ENCODE results near the gene ACOX3.

ACOX3 gene

GRCh38 chr4:8439914-8440491, 520 bp downstream of the ACOX3 start:
- Histone ChIP-seq H3K27me3 (ENCODE audit: insufficient read depth, low read depth) (no peaks in the 10 kb centered on the region), H3K4me2 (peak overlapping the region; percentile 42), H3K79me2 (ENCODE audit: insufficient read depth, low read depth) (peaks cover 37% of the 10 kb centered on the region; the same call in 1 of the 2 replicates), H2AFZ (ENCODE audit: low read depth) (peak overlapping the region; percentile 73), H3K27ac (peak overlapping the region; percentile 82), H4K20me1 (ENCODE audit: insufficient read depth) (no peaks in the 10 kb centered on the region), H3K4me1 (ENCODE audit: low read depth, poor library complexity, severe bottlenecking) (peaks cover 18% of the 10 kb centered on the region), H3K9ac (peak overlapping the region; percentile 85), H3K4me3 (IDR thresholded peaks at IDR 0.05; ENCODE audit: insufficient read depth, low read depth, low read length) (no peak overlapping the region), H3K36me3 (ENCODE audit: insufficient read depth) (no peaks in the 10 kb centered on the region)
- no peak for TF ChIP-seq CTCF (conservative IDR thresholded peaks at IDR 0.05; ENCODE audit: low read depth, low read length)

GRCh38 chr4:8439168-8439567, 1.4 kb downstream of the ACOX3 start:
- Histone ChIP-seq H4K20me1 (ENCODE audit: insufficient read depth) (no peaks in the 10 kb centered on the region), H3K27ac (no peak overlapping the region), H3K36me3 (ENCODE audit: insufficient read depth) (no peaks in the 10 kb centered on the region), H3K9ac (no peak overlapping the region), H3K4me2 (peak overlapping the region; percentile 42; the same call in 1 of the 2 replicates), H3K79me2 (ENCODE audit: insufficient read depth, low read depth) (peaks cover 37% of the 10 kb centered on the region; the same call in 1 of the 2 replicates), H3K27me3 (ENCODE audit: insufficient read depth, low read depth) (no peaks in the 10 kb centered on the region), H3K4me1 (ENCODE audit: low read depth, poor library complexity, severe bottlenecking) (peaks cover 22% of the 10 kb centered on the region), H2AFZ (ENCODE audit: low read depth) (no peak overlapping the region), H3K4me3 (IDR thresholded peaks at IDR 0.05; ENCODE audit: insufficient read depth, low read depth, low read length) (no peak overlapping the region)
- TF ChIP-seq CTCF (conservative IDR thresholded peaks at IDR 0.05; ENCODE audit: low read depth, low read length), result no peak

GRCh38 chr4:8438743-8439142, 1.8 kb downstream of the ACOX3 start:
- Histone ChIP-seq H3K4me2 (no peak overlapping the region), H4K20me1 (ENCODE audit: insufficient read depth) (no peaks in the 10 kb centered on the region), H3K4me1 (ENCODE audit: low read depth, poor library complexity, severe bottlenecking) (peaks cover 22% of the 10 kb centered on the region), H3K36me3 (ENCODE audit: insufficient read depth) (no peaks in the 10 kb centered on the region), H3K27me3 (ENCODE audit: insufficient read depth, low read depth) (no peaks in the 10 kb centered on the region), H3K79me2 (ENCODE audit: insufficient read depth, low read depth) (peaks cover 37% of the 10 kb centered on the region; the same call in 1 of the 2 replicates), H3K4me3 (IDR thresholded peaks at IDR 0.05; ENCODE audit: insufficient read depth, low read depth, low read length) (no peak overlapping the region), H3K9ac (no peak overlapping the region), H3K27ac (no peak overlapping the region), H2AFZ (ENCODE audit: low read depth) (no peak overlapping the region)
- no peak for TF ChIP-seq CTCF (conservative IDR thresholded peaks at IDR 0.05; ENCODE audit: low read depth, low read length)

- H3K79me2 ChIP-seq (ENCODE audit: insufficient read depth, low read depth), result peaks cover 28% of the 10 kb centered on the region; the same call in 1 of the 2 replicates
- no peaks in the 10 kb centered on the region for H3K36me3 ChIP-seq (ENCODE audit: insufficient read depth)
- H3K27ac ChIP-seq, result no peak overlapping the region
- H3K4me1 ChIP-seq (ENCODE audit: low read depth, poor library complexity, severe bottlenecking), result peaks cover 22% of the 10 kb centered on the region
- H2AFZ ChIP-seq (ENCODE audit: low read depth), result no peak overlapping the region
- no peaks in the 10 kb centered on the region for H3K27me3 ChIP-seq (ENCODE audit: insufficient read depth, low read depth)
- no peak overlapping the region for H3K4me2 ChIP-seq
- no peaks in the 10 kb centered on the region for H4K20me1 ChIP-seq (ENCODE audit: insufficient read depth)
- H3K4me3 ChIP-seq (IDR thresholded peaks at IDR 0.05; ENCODE audit: insufficient read depth, low read depth, low read length), result no peak overlapping the region
- no peak for TF ChIP-seq CTCF (conservative IDR thresholded peaks at IDR 0.05; ENCODE audit: low read depth, low read length)
- no peak overlapping the region for H3K9ac ChIP-seq
Observed at GRCh38 chr4:8437281-8437680, 3.2 kb downstream of the ACOX3 start.

Measured in KMS-11 (cell line).